Tibial nerve (tissue), 4 donors: Measurements from ENCODE around the gene HABP2.

Source experiments
- EP300 ChIP-seq, 2 donors: sonication (generic); formaldehyde crosslinking; IDR thresholded peaks; one replicate each; pipeline ENCODE4 v1.6.1; 2017; ENCODE audit warnings: antibody characterized with exemption in 2 of 2, mild to moderate bottlenecking in 1 of 2
- POLR2A ChIP-seq, 2 donors: fragments of 450-650 bp; IDR thresholded peaks; one replicate each; pipeline ENCODE4 v1.6.1; 2017; ENCODE audit warnings: antibody characterized with exemption in 2 of 2, mild to moderate bottlenecking in 2 of 2, moderate library complexity in 2 of 2
- TF ChIP-seq, protein P1 (sequence below), 5 experiments: fragments of 200-600 bp in 3 of 5; fragments of 450-650 bp in 2 of 5; sonication (generic) in 3 of 5; IDR thresholded peaks; one replicate each; pipeline ENCODE4 v1.5.1; 2016 to 2019; ENCODE audit warnings: antibody characterized with exemption in 5 of 5, mild to moderate bottlenecking in 3 of 5, moderate library complexity in 2 of 5

DNA sequence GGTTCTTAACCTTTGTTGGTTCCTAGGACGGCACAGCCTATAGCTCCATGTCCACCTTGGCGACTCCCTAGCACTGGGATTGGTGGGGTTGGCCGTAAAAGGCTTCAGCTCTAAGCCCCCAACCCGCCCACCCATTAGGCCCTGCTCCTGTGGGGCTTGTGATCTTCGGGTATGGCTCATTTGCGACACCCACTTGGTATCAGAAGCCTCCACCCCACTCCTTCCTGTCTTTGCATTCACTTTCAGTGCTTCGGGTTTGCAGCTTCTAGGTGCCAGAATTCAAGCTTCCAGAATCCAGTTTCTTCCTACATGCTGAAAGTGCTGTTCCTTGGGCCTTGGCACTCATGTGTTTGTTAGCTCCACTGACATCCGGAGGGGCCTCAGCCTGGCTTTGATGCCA, 39.5 kb downstream of the HABP2 start:
- no peak for TF ChIP-seq POLR2A (IDR thresholded peaks at IDR 0.05)
- TF ChIP-seq, protein P1, sequence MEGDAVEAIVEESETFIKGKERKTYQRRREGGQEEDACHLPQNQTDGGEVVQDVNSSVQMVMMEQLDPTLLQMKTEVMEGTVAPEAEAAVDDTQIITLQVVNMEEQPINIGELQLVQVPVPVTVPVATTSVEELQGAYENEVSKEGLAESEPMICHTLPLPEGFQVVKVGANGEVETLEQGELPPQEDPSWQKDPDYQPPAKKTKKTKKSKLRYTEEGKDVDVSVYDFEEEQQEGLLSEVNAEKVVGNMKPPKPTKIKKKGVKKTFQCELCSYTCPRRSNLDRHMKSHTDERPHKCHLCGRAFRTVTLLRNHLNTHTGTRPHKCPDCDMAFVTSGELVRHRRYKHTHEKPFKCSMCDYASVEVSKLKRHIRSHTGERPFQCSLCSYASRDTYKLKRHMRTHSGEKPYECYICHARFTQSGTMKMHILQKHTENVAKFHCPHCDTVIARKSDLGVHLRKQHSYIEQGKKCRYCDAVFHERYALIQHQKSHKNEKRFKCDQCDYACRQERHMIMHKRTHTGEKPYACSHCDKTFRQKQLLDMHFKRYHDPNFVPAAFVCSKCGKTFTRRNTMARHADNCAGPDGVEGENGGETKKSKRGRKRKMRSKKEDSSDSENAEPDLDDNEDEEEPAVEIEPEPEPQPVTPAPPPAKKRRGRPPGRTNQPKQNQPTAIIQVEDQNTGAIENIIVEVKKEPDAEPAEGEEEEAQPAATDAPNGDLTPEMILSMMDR (IDR thresholded peaks at IDR 0.05): no peak
- no peak for TF ChIP-seq EP300 (IDR thresholded peaks at IDR 0.05)
